H9 (cell line): ENCODE data around the gene PYROXD2. TPM values are rescaled to one million over a fixed set of nuclear protein-coding genes. Genes with fewer than 3 reads are reported as not detected.

ENCODE experiments used
- DNase-seq: peaks from one replicate; pipeline ENCODE4 v3.0.0-alpha.2; 2017
- H2AFZ ChIP-seq: one replicate; pipeline ENCODE4 v1.6.1; 2013; ENCODE audit warnings: mild to moderate bottlenecking, low read length, control low read depth, moderate library complexity
- H2AK5ac ChIP-seq: 2 replicates; pipeline ENCODE4 v1.6.1; 2013; ENCODE audit warnings: low read length, control low read depth, mixed read lengths; ENCODE audit not compliant: insufficient read length
- H2BK120ac ChIP-seq: one replicate; pipeline ENCODE4 v1.6.1; 2013; ENCODE audit warnings: low read depth, mild to moderate bottlenecking, low read length, control low read depth, inconsistent platforms; ENCODE audit not compliant: poor library complexity, severe bottlenecking
- H2BK12ac ChIP-seq: 2 replicates; pipeline ENCODE4 v1.6.1; 2013; ENCODE audit warnings: low read length, control low read depth, mixed read lengths, low read depth; ENCODE audit not compliant: insufficient read length
- H2BK15ac ChIP-seq: 2 replicates; pipeline ENCODE4 v1.6.1; 2013; ENCODE audit warnings: low read depth, low read length, control low read depth
- H2BK20ac ChIP-seq: one replicate; pipeline ENCODE4 v1.6.1; 2013; ENCODE audit warnings: low read depth, mild to moderate bottlenecking, low read length, control low read depth, inconsistent platforms; ENCODE audit not compliant: poor library complexity, severe bottlenecking
- H2BK5ac ChIP-seq: 2 replicates; pipeline ENCODE4 v1.6.1; 2013; ENCODE audit warnings: low read length, control low read depth, mixed read lengths; ENCODE audit not compliant: insufficient read length
- H3K14ac ChIP-seq: 2 replicates; pipeline ENCODE4 v1.6.1; 2013; ENCODE audit warnings: low read length, control low read depth; ENCODE audit not compliant: insufficient read depth
- H3K18ac ChIP-seq: 2 replicates; pipeline ENCODE4 v1.6.1; 2013; ENCODE audit warnings: low read depth, mild to moderate bottlenecking, mixed read lengths, low read length, control low read depth; ENCODE audit not compliant: insufficient read length
- H3K23ac ChIP-seq: 2 replicates; pipeline ENCODE4 v1.6.1; 2013; ENCODE audit warnings: low read length, control low read depth, mixed read lengths, low read depth; ENCODE audit not compliant: insufficient read length
- H3K23me2 ChIP-seq: 2 replicates; pipeline ENCODE4 v1.6.1; 2013; ENCODE audit warnings: low read depth, mild to moderate bottlenecking, mixed read lengths, low read length, control low read depth; ENCODE audit not compliant: insufficient read length, poor library complexity, severe bottlenecking
- H3K27ac ChIP-seq: 2 replicates; pipeline ENCODE4 v1.5.1; 2013; ENCODE audit warnings: low read length, control low read depth, mixed read lengths, low read depth; ENCODE audit not compliant: insufficient read length
- H3K27me3 ChIP-seq: 2 replicates; pipeline ENCODE4 v1.6.1; 2013; ENCODE audit warnings: low read length, control low read depth, inconsistent platforms; ENCODE audit not compliant: insufficient read depth
- H3K4ac ChIP-seq: 2 replicates; pipeline ENCODE4 v1.6.1; 2013; ENCODE audit warnings: low read depth, mild to moderate bottlenecking, control low read depth, inconsistent platforms, low read length, moderate library complexity
- H3K4me1 ChIP-seq: 2 replicates; pipeline ENCODE4 v1.6.1; 2013; ENCODE audit warnings: low read length, control low read depth, inconsistent platforms; ENCODE audit not compliant: insufficient read depth
- H3K4me2 ChIP-seq: 2 replicates; pipeline ENCODE4 v1.6.1; 2013; ENCODE audit warnings: low read length, control low read depth, mixed read lengths; ENCODE audit not compliant: insufficient read length, insufficient read depth
- H3K56ac ChIP-seq: 2 replicates; pipeline ENCODE4 v1.6.1; 2013; ENCODE audit warnings: low read depth, mild to moderate bottlenecking, mixed read lengths, low read length, control low read depth; ENCODE audit not compliant: insufficient read length
- H3K79me1 ChIP-seq: 2 replicates; pipeline ENCODE4 v1.6.1; 2013; ENCODE audit warnings: low read depth, mild to moderate bottlenecking, moderate library complexity, low read length, control low read depth, inconsistent platforms; ENCODE audit not compliant: insufficient read depth, poor library complexity, severe bottlenecking
- H3K79me2 ChIP-seq: 2 replicates; pipeline ENCODE4 v1.6.1; 2013; ENCODE audit warnings: low read length, control low read depth, inconsistent platforms; ENCODE audit not compliant: insufficient read depth
- H3K9ac ChIP-seq: 2 replicates; pipeline ENCODE4 v1.6.1; 2013; ENCODE audit warnings: low read length, control low read depth, mixed read lengths; ENCODE audit not compliant: insufficient read length; ENCODE audit errors: extremely low read depth
- H3K9me3 ChIP-seq: one replicate; pipeline ENCODE4 v1.6.1; 2013; ENCODE audit warnings: low read depth, low read length, inconsistent platforms; ENCODE audit not compliant: control insufficient read depth
- H3T11ph ChIP-seq: one replicate; pipeline ENCODE4 v1.6.1; 2013; ENCODE audit warnings: mild to moderate bottlenecking, low read length, control low read depth, inconsistent platforms
- H4K20me1 ChIP-seq: one replicate; pipeline ENCODE4 v1.6.1; 2013; ENCODE audit not compliant: control insufficient read depth, insufficient read length, insufficient read depth
- H4K5ac ChIP-seq: 2 replicates; pipeline ENCODE4 v1.6.1; 2013; ENCODE audit warnings: low read depth, mild to moderate bottlenecking, mixed read lengths, low read length, control low read depth; ENCODE audit not compliant: insufficient read length
- H4K8ac ChIP-seq: replicated peaks from 2 replicates; pipeline ENCODE4 v1.6.1; 2013; ENCODE audit warnings: low read length, control low read depth, mixed read lengths, low read depth; ENCODE audit not compliant: insufficient read length
- H4K91ac ChIP-seq: 2 replicates; pipeline ENCODE4 v1.6.1; 2013; ENCODE audit warnings: low read depth, mild to moderate bottlenecking, moderate library complexity, mixed read lengths, low read length, control low read depth; ENCODE audit not compliant: insufficient read length
- H3K27ac Mint-ChIP-seq, 3 experiments: 2 replicates in 2 of 3; 3 replicates in 1 of 3; pipeline ENCODE4 v1.8.0; 2020 to 2021; ENCODE audit warnings: mixed read lengths in 3 of 3, mild to moderate bottlenecking in 1 of 3, moderate library complexity in 1 of 3
- H3K27me3 Mint-ChIP-seq: 2 replicates; pipeline ENCODE4 v1.8.0; 2021; ENCODE audit warnings: low read depth, mild to moderate bottlenecking, moderate library complexity, mixed read lengths
- H3K36me3 Mint-ChIP-seq, 3 experiments: 2 replicates in 2 of 3; 3 replicates in 1 of 3; pipeline ENCODE4 v1.8.0; 2020 to 2021; ENCODE audit warnings: low read depth in 3 of 3, mixed read lengths in 3 of 3; ENCODE audit not compliant: insufficient read depth in 1 of 3
- H3K4me1 Mint-ChIP-seq, 2 experiments: 2 replicates each; pipeline ENCODE4 v1.8.0; 2020; ENCODE audit warnings: mixed read lengths in 2 of 2
- H3K4me3 Mint-ChIP-seq, 2 experiments: 2 replicates in 1 of 2; 3 replicates in 1 of 2; pipeline ENCODE4 v1.8.0; 2020 to 2021; ENCODE audit warnings: mild to moderate bottlenecking in 2 of 2, mixed read lengths in 2 of 2, moderate library complexity in 1 of 2
- H3K9me3 Mint-ChIP-seq, 2 experiments: 2 replicates in 1 of 2; 3 replicates in 1 of 2; pipeline ENCODE4 v1.8.0; 2020; ENCODE audit warnings: mild to moderate bottlenecking in 2 of 2, mixed read lengths in 2 of 2, moderate library complexity in 1 of 2
- WGBS: extraction: QIAGEN DNeasy Blood & Tissue Kit; methylation state at CpG from one replicate; pipeline ENCODE4 v1.1.7; 2013; ENCODE audit warnings: missing lambda C conversion rate, low lambda C conversion rate, mixed read lengths; ENCODE audit not compliant: insufficient read length; ENCODE audit errors: extremely low coverage; 5-methylcytosine and 5-hydroxymethylcytosine counted together
- total RNA-seq: library from RNA; stranded (reverse); gene quantifications from 2 replicates; pipeline ENCODE4 v1.2.1, GENCODE V29; 2021
- TF ChIP-seq, protein P1 (sequence below): fragments of 200-600 bp; sonication (generic); conservative IDR thresholded peaks from 3 replicates; pipeline ENCODE4 v1.8.0; 2021; ENCODE audit warnings: antibody characterized with exemption, mild to moderate bottlenecking

PYROXD2 gene
- total RNA-seq, 1 experiment from 2014 or later = 5.3 TPM

DNA sequence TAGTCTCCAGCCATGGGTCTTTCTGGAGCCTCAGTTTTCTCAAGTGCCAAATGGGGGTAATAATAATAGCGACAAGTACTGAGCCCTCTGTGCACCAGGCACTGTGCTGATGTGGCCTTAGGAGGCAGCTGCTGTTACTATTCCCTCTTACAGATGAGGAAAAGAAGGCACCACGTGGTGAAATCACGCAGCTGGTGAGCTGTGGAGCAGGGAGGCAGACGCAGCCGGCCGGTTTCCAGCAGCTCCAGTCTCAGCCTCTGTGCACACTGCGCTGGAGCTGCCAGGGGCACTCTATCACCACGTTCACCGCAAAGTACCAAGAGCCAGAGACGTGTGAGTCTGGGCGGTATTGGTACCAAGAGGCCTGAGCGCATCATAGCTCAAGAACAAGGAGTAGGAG, 9.6 kb downstream of the PYROXD2 start:
- H2AK5ac ChIP-seq = no peak overlapping the region
- no peak for DNase-seq
- no CpG with 5 or more reads among the region's 12 CpGs for WGBS
- no peaks in the 10 kb centered on the region for H3K9me3 ChIP-seq
- Mint-ChIP-seq H3K36me3 (no peaks in the 10 kb centered on the region; a peak in 2 of 7 replicates), H3K27me3 (no peaks in the 10 kb centered on the region), H3K4me3 (no peak overlapping the region), H3K27ac (no peak overlapping the region), H3K4me1 (peaks cover 5 to 8% of the 10 kb centered on the region in 2 experiments), H3K9me3 (no peaks in the 10 kb centered on the region)
- H3K4ac ChIP-seq = no peak overlapping the region
- no peak overlapping the region for H3K27ac ChIP-seq
- H3T11ph ChIP-seq = no peak overlapping the region
- no peaks in the 10 kb centered on the region for H4K20me1 ChIP-seq
- no peak overlapping the region for H3K18ac ChIP-seq
- H2BK20ac ChIP-seq = no peak overlapping the region
- H3K79me1 ChIP-seq = no peaks in the 10 kb centered on the region
- H3K4me1 ChIP-seq = no peaks in the 10 kb centered on the region; the same call in 1 of the 2 replicates
- H4K5ac ChIP-seq = no peak overlapping the region
- no peaks in the 10 kb centered on the region for H3K23me2 ChIP-seq
- H3K56ac ChIP-seq = no peak overlapping the region
- H3K23ac ChIP-seq = no peak overlapping the region
- H3K14ac ChIP-seq = no peak overlapping the region
- no peaks in the 10 kb centered on the region for H3K27me3 ChIP-seq
- no peak overlapping the region for H2BK12ac ChIP-seq
- TF ChIP-seq, protein P1, sequence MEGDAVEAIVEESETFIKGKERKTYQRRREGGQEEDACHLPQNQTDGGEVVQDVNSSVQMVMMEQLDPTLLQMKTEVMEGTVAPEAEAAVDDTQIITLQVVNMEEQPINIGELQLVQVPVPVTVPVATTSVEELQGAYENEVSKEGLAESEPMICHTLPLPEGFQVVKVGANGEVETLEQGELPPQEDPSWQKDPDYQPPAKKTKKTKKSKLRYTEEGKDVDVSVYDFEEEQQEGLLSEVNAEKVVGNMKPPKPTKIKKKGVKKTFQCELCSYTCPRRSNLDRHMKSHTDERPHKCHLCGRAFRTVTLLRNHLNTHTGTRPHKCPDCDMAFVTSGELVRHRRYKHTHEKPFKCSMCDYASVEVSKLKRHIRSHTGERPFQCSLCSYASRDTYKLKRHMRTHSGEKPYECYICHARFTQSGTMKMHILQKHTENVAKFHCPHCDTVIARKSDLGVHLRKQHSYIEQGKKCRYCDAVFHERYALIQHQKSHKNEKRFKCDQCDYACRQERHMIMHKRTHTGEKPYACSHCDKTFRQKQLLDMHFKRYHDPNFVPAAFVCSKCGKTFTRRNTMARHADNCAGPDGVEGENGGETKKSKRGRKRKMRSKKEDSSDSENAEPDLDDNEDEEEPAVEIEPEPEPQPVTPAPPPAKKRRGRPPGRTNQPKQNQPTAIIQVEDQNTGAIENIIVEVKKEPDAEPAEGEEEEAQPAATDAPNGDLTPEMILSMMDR = no peak
- H2BK5ac ChIP-seq = no peak overlapping the region
- no peak overlapping the region for H2BK120ac ChIP-seq
- H4K91ac ChIP-seq = no peak overlapping the region
- H4K8ac ChIP-seq = no peak overlapping the region
- H3K9ac ChIP-seq = no peak overlapping the region
- H3K79me2 ChIP-seq = no peaks in the 10 kb centered on the region
- no peak overlapping the region for H2AFZ ChIP-seq
- no peak overlapping the region for H3K4me2 ChIP-seq
- no peak overlapping the region for H2BK15ac ChIP-seq
